Inflammatory macrophage treated with lipopolysaccharide for 4 hours (primary cell): ENCODE results near the gene LNX1.

Experiments used
- DNase-seq: peaks from one replicate; pipeline ENCODE4 v3.0.0-alpha.2; 2020

LNX1 gene

GRCh38 chr4:53563824-53564223 is 27.5 kb downstream of the LNX1 start:
- DNase-seq: peak; percentile 48

- no peak for DNase-seq
These were observed 28.9 kb downstream of the LNX1 start for GRCh38 chr4:53562409-53562808.

- no peak for DNase-seq
These were observed 32.2 kb downstream of the LNX1 start for GRCh38 chr4:53559021-53559620.

- peak; percentile 13 for DNase-seq
These were observed 33.1 kb downstream of the LNX1 start for GRCh38 chr4:53558065-53558801.

GRCh38 chr4:53557669-53558064 is 33.6 kb downstream of the LNX1 start:
- no peak for DNase-seq

GRCh38 chr4:53556651-53557050 is 34.6 kb downstream of the LNX1 start:
- no peak for DNase-seq

GRCh38 chr4:53553486-53554210 is 37.6 kb downstream of the LNX1 start:
- no peak for DNase-seq

GRCh38 chr4:53552711-53553110 is 38.6 kb downstream of the LNX1 start:
- DNase-seq: no peak

GRCh38 chr4:53551958-53552357 is 39.3 kb downstream of the LNX1 start:
- DNase-seq: no peak

- DNase-seq: no peak
These were observed 39.9 kb downstream of the LNX1 start for GRCh38 chr4:53551281-53551864.

GRCh38 chr4:53548662-53549061 is 42.6 kb downstream of the LNX1 start:
- DNase-seq: no peak

GRCh38 chr4:53547983-53548382 is 43.3 kb downstream of the LNX1 start:
- DNase-seq: no peak

GRCh38 chr4:53545942-53546581 is 45.2 kb downstream of the LNX1 start:
- DNase-seq: no peak

- no peak for DNase-seq
These were observed 46.0 kb downstream of the LNX1 start for GRCh38 chr4:53545273-53545672.

- no peak for DNase-seq
These were observed 47.7 kb downstream of the LNX1 start for GRCh38 chr4:53543561-53543960.

- no peak for DNase-seq
These were observed 49.6 kb downstream of the LNX1 start for GRCh38 chr4:53541577-53542206.

- DNase-seq: no peak
These were observed 52.5 kb downstream of the LNX1 start for GRCh38 chr4:53538756-53539155.

GRCh38 chr4:53537606-53538005 is 53.7 kb downstream of the LNX1 start:
- no peak for DNase-seq

- DNase-seq: no peak
These were observed 55.0 kb downstream of the LNX1 start for GRCh38 chr4:53536328-53536727.

GRCh38 chr4:53535567-53535966 is 55.7 kb downstream of the LNX1 start:
- peak; percentile 16 for DNase-seq

- no peak for DNase-seq
These were observed 56.6 kb downstream of the LNX1 start for GRCh38 chr4:53534684-53535083.

GRCh38 chr4:53532521-53532920 is 58.8 kb downstream of the LNX1 start:
- DNase-seq: no peak
